OCI-LY7 (cell line): ENCODE data around the gene TMA16. TPM values are rescaled to one million over a fixed set of nuclear protein-coding genes. Genes with fewer than 3 reads are reported as not detected.

Experiments
- BruUV-seq: library from RNA; stranded (reverse); fragments of 400-500 nt; replicated peaks from 2 replicates; lab custom pipeline; 2021; lab: Mats Ljungman, UMichigan
- CTCF ChIA-PET: fragments of 300-600 bp; sonication (Branson Sonifier 250); formaldehyde crosslinking; loops from one replicate; lab custom pipeline; 2022; ENCODE audit warnings: antibody characterized with exemption; ENCODE audit not compliant: unreplicated experiment; lab: Charles Lee
- POLR2A ChIA-PET: fragments of 300-600 bp; sonication (Branson Sonifier 250); formaldehyde crosslinking; loops from one replicate; lab custom pipeline; 2022; ENCODE audit warnings: antibody characterized with exemption; lab: Charles Lee
- DNase-seq: peaks from one replicate; pipeline ENCODE4 v3.0.0-alpha.2; 2015; ENCODE audit warnings: low spot score
- H2AFZ ChIP-seq: fragments of 200-600 bp; sonication (generic), shearing (Covaris generic); 2 replicates; pipeline ENCODE4 v1.6.1; 2014; ENCODE audit warnings: mild to moderate bottlenecking, antibody characterized with exemption, low read length, moderate library complexity
- H3K27ac ChIP-seq: fragments of 200-600 bp; sonication (generic); 2 replicates; pipeline ENCODE4 v1.5.1; 2014; ENCODE audit warnings: mixed run types, low read depth, mild to moderate bottlenecking, moderate library complexity, low read length, inconsistent platforms; ENCODE audit not compliant: poor library complexity, severe bottlenecking
- H3K36me3 ChIP-seq: fragments of 200-600 bp; sonication (generic); 2 replicates; pipeline ENCODE4 v1.6.1; 2014; ENCODE audit warnings: mild to moderate bottlenecking, antibody characterized with exemption, low read length, moderate library complexity, mixed read lengths; ENCODE audit not compliant: insufficient read depth
- H3K4me1 ChIP-seq: fragments of 200-600 bp; sonication (generic); 2 replicates; pipeline ENCODE4 v1.5.1; 2014; ENCODE audit warnings: mild to moderate bottlenecking, low read length; ENCODE audit not compliant: insufficient read depth, poor library complexity, severe bottlenecking
- H3K4me2 ChIP-seq: fragments of 200-600 bp; sonication (generic); 2 replicates; pipeline ENCODE4 v1.6.1; 2014; ENCODE audit warnings: mild to moderate bottlenecking, low read length
- H3K4me3 ChIP-seq: fragments of 200-600 bp; sonication (generic); 2 replicates; pipeline ENCODE4 v1.5.1; 2014; ENCODE audit warnings: mild to moderate bottlenecking, low read depth, low read length; ENCODE audit not compliant: poor library complexity, severe bottlenecking
- H3K79me2 ChIP-seq: fragments of 200-600 bp; sonication (generic); 2 replicates; pipeline ENCODE4 v1.6.1; 2016; ENCODE audit warnings: low read depth, mild to moderate bottlenecking, low read length, moderate library complexity, mixed read lengths; ENCODE audit not compliant: insufficient read depth
- H3K9me2 ChIP-seq: fragments of 200-600 bp; sonication (generic); 2 replicates; pipeline ENCODE4 v1.6.1; 2016; ENCODE audit warnings: mild to moderate bottlenecking, low read length, mixed read lengths; ENCODE audit not compliant: insufficient read depth
- H3K9me3 ChIP-seq: fragments of 200-600 bp; sonication (generic); 2 replicates; pipeline ENCODE4 v1.6.1; 2014; ENCODE audit warnings: mild to moderate bottlenecking, mixed run types, low read length, mixed read lengths
- H4K20me1 ChIP-seq: fragments of 200-600 bp; sonication (generic); 2 replicates; pipeline ENCODE4 v1.6.1; 2014; ENCODE audit warnings: mild to moderate bottlenecking, antibody characterized with exemption, low read length, moderate library complexity, mixed read lengths; ENCODE audit not compliant: insufficient read depth
- CTCF ChIP-seq: fragments of 200-600 bp; sonication (generic); conservative IDR thresholded peaks from 2 replicates; pipeline ENCODE4 v1.5.1; 2014; ENCODE audit warnings: mild to moderate bottlenecking, antibody characterized with exemption, low read length, moderate library complexity, mixed read lengths
- EZH2phosphoT487 ChIP-seq: fragments of 200-600 bp; sonication (generic); IDR thresholded peaks from 2 replicates; pipeline ENCODE4 v1.6.1; 2018; ENCODE audit warnings: low read depth, borderline replicate concordance, mild to moderate bottlenecking, mixed run types, antibody characterized with exemption, low read length, moderate library complexity, mixed read lengths
- intact Hi-C: fragments of 100-400 bp; cut with micrococcal nuclease; formaldehyde crosslinking; loops from one replicate; pipeline ENCODE4 v1.10.0; 2022; ENCODE audit not compliant: unreplicated experiment
- total RNA-seq, 2 experiments: library from RNA; depleted of rRNA in 1 of 2; stranded (reverse); fragments of >200 nt in 1 of 2; shearing (Covaris generic) in 1 of 2; gene quantifications; 2 replicates each; pipeline ENCODE4 v1.2.3, GENCODE V29; 2014 to 2022

Gene TMA16
- total RNA-seq, 2 experiments from 2014 or later: 56.9 to 92.5 TPM

- peaks cover 7% of the 10 kb centered on the region; the same call in 1 of the 2 replicates for H3K36me3 ChIP-seq
- H2AFZ ChIP-seq: no peak overlapping the region
- intact Hi-C loops: no loop called here
- no peak for DNase-seq
- H4K20me1 ChIP-seq: no peaks in the 10 kb centered on the region
- POLR2A ChIA-PET: interaction anchor here (0.6 to 1.9 kb wide), 5 partner anchors 10 to 1167 kb away, joined by 3 to 8 read pairs (median 5); no protein-coding TSS in a partner anchor
- H3K27ac ChIP-seq: no peak overlapping the region
- no TSS peak for BruUV-seq
- TF ChIP-seq EZH2phosphoT487: no peak
- no peak for TF ChIP-seq CTCF
- peaks cover 18% of the 10 kb centered on the region; the same call in 1 of the 2 replicates for H3K9me3 ChIP-seq
- no peaks in the 10 kb centered on the region for H3K79me2 ChIP-seq
- CTCF ChIA-PET: no interaction called here
- H3K4me1 ChIP-seq: peaks cover 29% of the 10 kb centered on the region
- no peaks in the 10 kb centered on the region for H3K9me2 ChIP-seq
- no peak overlapping the region for H3K4me3 ChIP-seq
- no peak overlapping the region for H3K4me2 ChIP-seq
These were observed 68.0 kb downstream of the TMA16 start for GRCh38 chr4:163562496-163562895.

GRCh38 chr4:163563592-163563991 lies 69.1 kb downstream of the TMA16 start:
- peaks cover 23% of the 10 kb centered on the region for H3K4me1 ChIP-seq
- H3K79me2 ChIP-seq: no peaks in the 10 kb centered on the region
- H4K20me1 ChIP-seq: no peaks in the 10 kb centered on the region
- H3K9me3 ChIP-seq: peaks cover 18% of the 10 kb centered on the region; the same call in 1 of the 2 replicates
- peaks cover 7% of the 10 kb centered on the region; the same call in 1 of the 2 replicates for H3K36me3 ChIP-seq
- DNase-seq: no peak
- no TSS peak for BruUV-seq
- TF ChIP-seq EZH2phosphoT487 (no peak), CTCF (no peak)
- POLR2A ChIA-PET: interaction anchor here (0.6 to 2.5 kb wide), 4 partner anchors 13 to 115 kb away, joined by 3 to 7 read pairs (median 3); no protein-coding TSS in a partner anchor
- H3K4me3 ChIP-seq: no peak overlapping the region
- no peaks in the 10 kb centered on the region for H3K9me2 ChIP-seq
- no peak overlapping the region for H3K27ac ChIP-seq
- no peak overlapping the region for H2AFZ ChIP-seq
- intact Hi-C loops: no loop called here
- H3K4me2 ChIP-seq: no peak overlapping the region
- CTCF ChIA-PET: no interaction called here

- ChIA-PET CTCF (no interaction called here), POLR2A (interaction anchor here (0.6 to 2.5 kb wide), 10 partner anchors 11 to 612 kb away, joined by 3 to 7 read pairs (median 3); no protein-coding TSS in a partner anchor)
- Histone ChIP-seq H3K27ac (no peak overlapping the region), H3K9me3 (peaks cover 18% of the 10 kb centered on the region; the same call in 1 of the 2 replicates), H3K4me3 (no peak overlapping the region), H3K36me3 (peaks cover 7% of the 10 kb centered on the region; the same call in 1 of the 2 replicates), H4K20me1 (no peaks in the 10 kb centered on the region), H3K79me2 (no peaks in the 10 kb centered on the region), H3K9me2 (no peaks in the 10 kb centered on the region), H2AFZ (no peak overlapping the region), H3K4me2 (no peak overlapping the region), H3K4me1 (peaks cover 23% of the 10 kb centered on the region)
- no peak for TF ChIP-seq CTCF
- TF ChIP-seq EZH2phosphoT487: no peak
- BruUV-seq: no TSS peak
- DNase-seq: no peak
- intact Hi-C loops: no loop called here
These were observed 69.8 kb downstream of the TMA16 start for GRCh38 chr4:163564221-163564720.
